GM12865 (cell line): ENCODE measurements around the gene SLC12A7.

Source experiments
- DNase-seq: peaks from one replicate; pipeline ENCODE4 v3.0.0; 2010; ENCODE audit warnings: low read depth
- H3K4me3 ChIP-seq: 2 replicates; pipeline ENCODE4 v1.5.1; 2011; ENCODE audit warnings: mild to moderate bottlenecking, low read depth, low read length, control low read depth
- TF ChIP-seq, protein P1 (sequence below): IDR thresholded peaks from 2 replicates; pipeline ENCODE4 v1.5.1; 2011; ENCODE audit warnings: low read length, control low read depth, low read depth, inconsistent platforms; ENCODE audit not compliant: insufficient read depth; ENCODE audit errors: missing control alignments

Gene SLC12A7

DNA sequence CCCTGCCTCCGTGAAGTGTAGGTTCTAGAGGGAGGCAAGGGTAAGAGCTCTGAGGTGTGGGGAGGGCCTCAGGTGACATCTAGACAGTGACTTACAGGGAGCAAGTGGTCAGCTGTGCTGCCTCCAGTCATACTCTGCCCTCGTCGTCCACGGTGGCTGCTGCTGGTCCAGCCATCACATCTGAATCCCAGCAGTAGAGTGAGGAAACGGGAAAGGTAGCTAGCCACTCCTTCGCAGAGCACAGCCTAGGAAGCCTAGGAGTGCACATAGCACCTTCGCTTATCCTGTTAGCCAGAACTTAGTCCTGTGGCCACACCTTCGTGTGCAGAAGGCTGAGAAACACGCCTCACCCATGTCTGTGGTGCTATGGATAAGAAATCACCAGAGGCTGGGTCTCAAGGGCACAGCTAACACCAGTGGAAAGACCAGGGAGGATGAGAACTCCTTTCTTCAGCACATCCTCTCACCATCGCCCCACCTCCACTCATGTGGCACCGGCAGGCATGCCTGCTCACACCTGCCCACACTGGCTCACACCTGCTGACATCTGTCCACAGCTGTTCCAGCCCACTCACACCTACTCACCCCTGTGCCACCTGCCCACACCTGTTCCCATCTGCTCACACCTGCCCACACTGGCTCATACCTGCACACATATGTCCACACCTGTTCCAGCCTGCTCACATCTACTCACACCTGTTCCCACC is 45.0 kb upstream of the SLC12A7 start:
- TF ChIP-seq, protein P1, sequence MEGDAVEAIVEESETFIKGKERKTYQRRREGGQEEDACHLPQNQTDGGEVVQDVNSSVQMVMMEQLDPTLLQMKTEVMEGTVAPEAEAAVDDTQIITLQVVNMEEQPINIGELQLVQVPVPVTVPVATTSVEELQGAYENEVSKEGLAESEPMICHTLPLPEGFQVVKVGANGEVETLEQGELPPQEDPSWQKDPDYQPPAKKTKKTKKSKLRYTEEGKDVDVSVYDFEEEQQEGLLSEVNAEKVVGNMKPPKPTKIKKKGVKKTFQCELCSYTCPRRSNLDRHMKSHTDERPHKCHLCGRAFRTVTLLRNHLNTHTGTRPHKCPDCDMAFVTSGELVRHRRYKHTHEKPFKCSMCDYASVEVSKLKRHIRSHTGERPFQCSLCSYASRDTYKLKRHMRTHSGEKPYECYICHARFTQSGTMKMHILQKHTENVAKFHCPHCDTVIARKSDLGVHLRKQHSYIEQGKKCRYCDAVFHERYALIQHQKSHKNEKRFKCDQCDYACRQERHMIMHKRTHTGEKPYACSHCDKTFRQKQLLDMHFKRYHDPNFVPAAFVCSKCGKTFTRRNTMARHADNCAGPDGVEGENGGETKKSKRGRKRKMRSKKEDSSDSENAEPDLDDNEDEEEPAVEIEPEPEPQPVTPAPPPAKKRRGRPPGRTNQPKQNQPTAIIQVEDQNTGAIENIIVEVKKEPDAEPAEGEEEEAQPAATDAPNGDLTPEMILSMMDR = no peak
- DNase-seq = no peak
- H3K4me3 ChIP-seq = no peak overlapping the region

DNA sequence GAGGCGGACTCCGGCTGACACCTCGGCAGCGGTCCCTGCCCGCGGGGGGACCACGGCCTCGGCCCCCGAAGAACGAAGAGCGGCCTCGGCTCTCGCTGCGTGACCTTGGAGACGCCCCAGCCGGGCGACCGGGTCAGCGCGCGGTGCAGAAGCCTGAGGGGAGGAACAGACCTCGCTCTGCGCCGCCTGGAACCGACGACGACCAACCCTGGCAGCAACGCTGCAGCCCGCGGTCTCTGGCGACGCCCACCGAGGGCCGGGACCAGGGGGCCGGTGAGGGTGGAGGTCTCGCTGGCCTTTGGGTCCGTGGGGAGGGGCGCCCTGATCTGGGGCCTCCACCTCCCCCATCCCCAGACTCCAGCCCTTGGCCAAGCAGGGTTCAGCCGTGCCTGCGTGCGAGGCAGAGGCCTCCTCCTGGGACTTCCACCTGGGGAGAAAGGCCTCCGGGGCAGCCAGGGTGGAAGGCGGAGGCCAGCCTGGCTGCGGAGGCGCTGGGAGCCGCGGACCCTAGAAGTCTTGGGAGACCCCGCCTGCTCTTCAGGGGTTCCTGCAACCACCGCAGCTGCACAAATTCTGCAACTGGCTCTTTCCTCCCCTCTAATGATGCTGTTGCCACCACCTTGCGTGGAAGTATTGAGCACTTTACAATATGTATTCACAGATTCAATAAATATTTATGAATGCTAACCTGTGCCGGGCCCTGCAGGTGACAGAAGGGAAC is 44.3 kb upstream of the SLC12A7 start:
- no peak overlapping the region for H3K4me3 ChIP-seq
- TF ChIP-seq, protein P1 = no peak
- no peak for DNase-seq

DNA sequence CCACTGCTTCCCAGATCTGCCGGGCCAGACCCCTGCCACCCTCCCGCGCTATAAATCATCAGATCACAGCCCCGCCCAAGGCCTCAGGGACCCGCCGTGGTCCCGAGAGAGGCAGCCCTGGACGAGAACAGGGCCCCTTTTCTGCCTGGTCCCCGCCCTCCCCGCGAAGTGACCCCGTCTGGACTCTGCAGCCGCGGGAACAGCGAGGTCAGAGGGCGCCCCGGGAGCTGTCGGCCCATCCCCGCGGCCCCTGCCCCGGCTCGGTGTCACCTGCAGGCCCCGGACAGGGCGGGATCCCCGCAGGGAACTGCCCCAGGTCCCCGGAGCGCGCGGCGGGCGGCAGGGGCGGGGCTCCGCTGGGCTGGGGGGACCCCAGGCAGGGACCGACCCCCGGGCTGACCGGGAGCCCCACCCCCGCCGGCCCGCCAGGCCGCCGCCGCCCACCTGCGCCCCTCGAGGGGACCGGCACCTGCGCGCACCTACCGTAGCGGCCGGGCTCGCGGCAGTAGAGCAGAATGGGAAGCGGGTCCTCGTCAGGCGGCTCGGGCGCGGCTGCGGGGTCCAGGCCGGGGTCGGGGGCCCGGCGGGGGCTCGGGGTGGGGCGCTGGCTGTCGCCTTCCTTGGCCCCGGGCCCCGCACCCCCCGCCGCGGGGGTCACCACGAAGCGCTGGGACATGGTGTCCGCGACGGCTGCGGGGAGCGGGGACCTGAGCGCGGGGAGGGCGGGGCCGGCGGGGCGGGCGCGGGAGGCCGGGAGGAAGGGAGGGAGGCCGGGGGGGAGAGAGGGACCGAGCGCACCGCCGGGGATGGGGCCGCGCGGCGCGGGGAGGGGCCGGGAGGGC is 43.5 kb upstream of the SLC12A7 start:
- DNase-seq = no peak
- TF ChIP-seq, protein P1 = no peak

DNA sequence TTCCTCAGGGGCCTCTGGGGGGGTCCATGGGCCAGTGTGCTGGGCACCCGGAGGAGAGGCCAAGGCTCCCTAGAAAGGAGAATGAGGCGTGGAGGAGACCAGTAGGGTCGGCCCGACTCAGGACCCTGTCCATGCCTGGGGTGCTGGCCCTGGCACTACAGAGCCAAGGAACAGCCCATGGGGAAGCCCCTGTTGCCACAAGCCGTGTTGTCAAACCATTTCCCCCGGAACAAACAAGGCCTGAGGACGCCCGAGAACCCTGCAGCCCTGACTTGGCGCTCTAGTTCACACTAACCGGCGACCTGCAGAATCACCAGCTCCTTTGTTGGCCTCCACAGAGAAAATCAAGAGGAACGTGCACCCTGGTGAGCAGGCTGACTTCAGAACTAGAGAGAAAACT is 41.6 kb upstream of the SLC12A7 start:
- H3K4me3 ChIP-seq = no peak overlapping the region
- DNase-seq = no peak
- TF ChIP-seq, protein P1 = no peak

More for the DNA sequence above, 43.5 kb upstream of the SLC12A7 start:
- H3K4me3 ChIP-seq = no peak overlapping the region

DNA sequence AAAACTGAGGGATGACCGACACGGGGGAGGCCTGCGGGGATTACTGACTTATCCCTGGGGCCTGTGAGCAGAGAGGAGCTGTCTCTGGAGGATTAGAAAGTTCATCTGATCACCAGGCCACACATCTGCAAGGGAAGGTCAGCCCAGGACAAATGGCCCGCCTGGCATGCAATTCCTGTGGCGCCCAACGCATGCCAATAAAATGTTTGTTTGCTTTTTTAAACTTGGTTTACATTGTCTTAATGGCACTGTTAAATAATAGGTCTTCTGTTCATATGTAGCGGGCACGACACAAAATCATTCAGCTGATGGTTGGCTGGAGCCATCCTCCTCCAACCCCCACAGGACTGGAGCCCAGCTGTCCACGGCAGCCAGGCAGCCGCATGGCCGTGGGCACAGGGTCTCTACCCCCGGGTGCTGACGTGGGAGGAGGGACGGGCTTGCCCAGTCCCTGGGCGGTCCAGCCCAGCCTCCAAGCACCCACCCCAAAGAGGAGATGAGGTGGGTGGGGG is 41.0 kb upstream of the SLC12A7 start:
- H3K4me3 ChIP-seq = no peak overlapping the region
- DNase-seq = no peak
- TF ChIP-seq, protein P1 = no peak

DNA sequence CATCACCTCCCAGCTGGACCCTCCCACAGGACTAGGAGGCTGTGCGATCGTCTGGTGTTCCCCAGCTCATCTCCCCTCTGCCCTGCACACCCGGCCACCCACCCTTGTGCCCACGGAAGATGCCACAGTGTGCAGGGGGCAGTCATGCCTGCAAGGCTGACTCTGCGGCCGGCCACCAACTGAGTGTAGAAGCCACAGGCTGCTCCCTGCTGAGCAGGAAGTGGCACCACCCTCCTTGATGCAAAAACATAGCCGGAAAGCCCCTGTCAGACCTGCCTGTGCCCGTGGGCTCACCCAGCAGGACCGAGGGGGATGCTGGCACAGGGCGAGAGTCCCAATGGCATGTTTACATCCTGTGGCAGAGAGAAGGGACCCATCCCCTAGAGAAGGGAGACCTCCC is 40.3 kb upstream of the SLC12A7 start:
- DNase-seq = no peak
- H3K4me3 ChIP-seq = no peak overlapping the region
- TF ChIP-seq, protein P1 = no peak
